ENCODE data around the gene BTNL9.

The BTNL9 gene

GRCh38 chr5:181105391-181106025, 65.4 kb downstream of the BTNL9 start:
- FAIRE-seq (no peak), DNase-seq (ENCODE audit: insufficient read length) (no peak)
- TF ChIP-seq POLR2AphosphoS5 (IDR thresholded peaks at IDR 0.05; ENCODE audit: low read depth, low read length): no peak
- no peak for TF ChIP-seq TAF1 (IDR thresholded peaks at IDR 0.05; ENCODE audit: borderline replicate concordance, low read depth, low read length)
- TF ChIP-seq POLR2A (IDR thresholded peaks at IDR 0.05; ENCODE audit: low read depth, low read length): no peak

GRCh38 chr5:181107699-181108098, 67.6 kb downstream of the BTNL9 start:
- TF ChIP-seq POLR2A (IDR thresholded peaks at IDR 0.05; ENCODE audit: low read depth, low read length) (no peak), POLR2AphosphoS5 (IDR thresholded peaks at IDR 0.05; ENCODE audit: low read depth, low read length) (no peak)
- DNase-seq (ENCODE audit: insufficient read length): no peak
- no peak for FAIRE-seq

GRCh38 chr5:181108578-181109165, 68.6 kb downstream of the BTNL9 start:
- TF ChIP-seq TAF1 (IDR thresholded peaks at IDR 0.05; ENCODE audit: borderline replicate concordance, low read depth, low read length): no peak
- TF ChIP-seq POLR2AphosphoS5 (IDR thresholded peaks at IDR 0.05; ENCODE audit: low read depth, low read length): no peak
- no peak for TF ChIP-seq POLR2A (IDR thresholded peaks at IDR 0.05; ENCODE audit: low read depth, low read length)
- DNase-seq (ENCODE audit: insufficient read length) (no peak), FAIRE-seq (no peak)

GRCh38 chr5:181109489-181110013, 69.5 kb downstream of the BTNL9 start:
- no peak for TF ChIP-seq POLR2AphosphoS5 (IDR thresholded peaks at IDR 0.05; ENCODE audit: low read depth, low read length)
- TF ChIP-seq POLR2A (IDR thresholded peaks at IDR 0.05; ENCODE audit: low read depth, low read length): no peak
- TF ChIP-seq TAF1 (IDR thresholded peaks at IDR 0.05; ENCODE audit: borderline replicate concordance, low read depth, low read length): no peak
- DNase-seq (ENCODE audit: insufficient read length) (no peak), FAIRE-seq (no peak)

- TF ChIP-seq POLR2AphosphoS5 (IDR thresholded peaks at IDR 0.05; ENCODE audit: low read depth, low read length) (no peak), POLR2A (IDR thresholded peaks at IDR 0.05; ENCODE audit: low read depth, low read length) (no peak), TAF1 (IDR thresholded peaks at IDR 0.05; ENCODE audit: borderline replicate concordance, low read depth, low read length) (no peak)
- DNase-seq (ENCODE audit: insufficient read length) (no peak), FAIRE-seq (no peak)
These were observed 70.9 kb downstream of the BTNL9 start for GRCh38 chr5:181111010-181111409.

Data from GM12892 (cell line).